SK-N-SH treated with all-trans-retinoic acid at 6 μM for 48 hours (cell line): ENCODE data around the gene ITGB4.

Experiments used
- ISL1 ChIP-seq: fragments of 250-450 bp; sonication (Bioruptor Pico); IDR thresholded peaks from 2 replicates; pipeline ENCODE4 v2.1.2; 2022; ENCODE audit warnings: mild to moderate bottlenecking, moderate library complexity
- PATZ1 ChIP-seq: fragments of 250-450 bp; sonication (Bioruptor Pico); IDR thresholded peaks from 2 replicates; pipeline ENCODE4 v1.8.0; 2020; ENCODE audit warnings: mild to moderate bottlenecking, moderate library complexity, borderline replicate concordance
- POU6F1 ChIP-seq: fragments of 250-450 bp; sonication (Bioruptor Pico); IDR thresholded peaks from 2 replicates; pipeline ENCODE4 v1.8.0; 2021; ENCODE audit warnings: low read depth, mild to moderate bottlenecking, moderate library complexity, borderline replicate concordance
- RARB ChIP-seq: fragments of 250-450 bp; sonication (Bioruptor Pico); IDR thresholded peaks from 2 replicates; pipeline ENCODE4 v1.8.0; 2021; ENCODE audit warnings: mild to moderate bottlenecking, moderate library complexity
- TOX ChIP-seq: fragments of 250-450 bp; sonication (Bioruptor Pico); IDR thresholded peaks from 2 replicates; pipeline ENCODE4 v1.8.0; 2021; ENCODE audit warnings: mild to moderate bottlenecking, moderate library complexity, borderline replicate concordance
- ZC3H10 ChIP-seq: fragments of 250-450 bp; sonication (Bioruptor Pico); IDR thresholded peaks from 2 replicates; pipeline ENCODE4 v1.5.1; 2021; ENCODE audit warnings: mild to moderate bottlenecking, moderate library complexity
- ZFP30 ChIP-seq: fragments of 450-650 bp; formaldehyde crosslinking; IDR thresholded peaks from 2 replicates; pipeline ENCODE4 v1.5.0; 2022; ENCODE audit warnings: mild to moderate bottlenecking, moderate library complexity
- ZNF8 ChIP-seq: fragments of 450-650 bp; formaldehyde crosslinking; IDR thresholded peaks from 2 replicates; pipeline ENCODE4 v1.5.0; 2020; ENCODE audit warnings: mild to moderate bottlenecking, moderate library complexity

GRCh38 chr17:75730065-75730464 is 8.8 kb downstream of the ITGB4 start:
- TF ChIP-seq ZNF8 (no peak), ZC3H10 (CRISPR knock-in tag) (no peak), PATZ1 (CRISPR knock-in tag) (no peak), RARB (no peak), ZFP30 (CRISPR knock-in tag) (no peak), POU6F1 (CRISPR knock-in tag) (no peak), TOX (CRISPR knock-in tag) (no peak), ISL1 (CRISPR knock-in tag) (no peak)
